Upper lobe of left lung (tissue), 6 donors: Measurements from ENCODE around the gene ZNF181. TPM values are rescaled to one million over a fixed set of nuclear protein-coding genes. Genes with fewer than 3 reads are reported as not detected.

Experiments used
- ATAC-seq, 2 donors: fragments of 200-7000 bp; cut with Tn5 transposase; one replicate each; pipeline ENCODE4 v1.9.1; 2022; ENCODE audit warnings: mild to moderate bottlenecking in 2 of 2, moderate library complexity in 2 of 2; ENCODE audit not compliant: low FRiP score in 2 of 2
- DNase-seq, 2 donors: peaks; one replicate each; pipeline ENCODE4 v3.0.0-alpha.2; 2019 to 2020
- H3K27ac ChIP-seq, 4 donors: fragments of 200-600 bp; sonication (generic); one replicate each; pipeline ENCODE4 v1.5.1; 2016 to 2019
- H3K27me3 ChIP-seq, 4 donors: fragments of 200-600 bp; sonication (generic); one replicate each; pipeline ENCODE4 v1.5.1; 2017 to 2019
- H3K36me3 ChIP-seq, 4 donors: fragments of 200-600 bp; sonication (generic); one replicate each; pipeline ENCODE4 v1.5.1; 2016 to 2019
- H3K4me1 ChIP-seq, 4 donors: fragments of 200-600 bp; sonication (generic); one replicate each; pipeline ENCODE4 v1.5.1; 2018 to 2019
- H3K4me3 ChIP-seq, 4 donors: fragments of 200-600 bp; sonication (generic); one replicate each; pipeline ENCODE4 v1.5.1; 2017 to 2019; ENCODE audit warnings: mild to moderate bottlenecking in 2 of 4, moderate library complexity in 1 of 4
- H3K9me3 ChIP-seq, 4 donors: fragments of 200-600 bp; sonication (generic); one replicate each; pipeline ENCODE4 v1.5.1; 2018 to 2019
- CTCF ChIP-seq, 6 experiments: fragments of 450-650 bp in 4 of 6; fragments of 200-600 bp in 2 of 6; sonication (generic) in 2 of 6; IDR thresholded peaks; one replicate each; pipeline ENCODE4 v1.5.1; 2016 to 2019; ENCODE audit warnings: antibody characterized with exemption in 6 of 6
- EP300 ChIP-seq, 4 donors: sonication (generic); formaldehyde crosslinking; IDR thresholded peaks; one replicate each; pipeline ENCODE4 v1.5.1; 2017; ENCODE audit warnings: antibody characterized with exemption in 4 of 4, control low read depth in 2 of 4
- POLR2A ChIP-seq, 4 donors: fragments of 450-650 bp; IDR thresholded peaks; one replicate each; pipeline ENCODE4 v1.5.1; 2016 to 2017; ENCODE audit warnings: antibody characterized with exemption in 4 of 4, mild to moderate bottlenecking in 2 of 4
- POLR2AphosphoS5 ChIP-seq, 2 donors: sonication (generic); formaldehyde crosslinking; IDR thresholded peaks; one replicate each; pipeline ENCODE4 v1.5.1; 2017; ENCODE audit warnings: antibody characterized with exemption in 2 of 2
- WGBS, 2 donors: methylation state at CpG; one replicate each; pipeline ENCODE4 v1.1.5; 2017 to 2018; 5-methylcytosine and 5-hydroxymethylcytosine counted together
- total RNA-seq, 6 donors: library from RNA; depleted of rRNA in 4 of 6; stranded (reverse); fragments of >200 nt in 4 of 6; gene quantifications; one replicate each; pipeline versions ENCODE4 v1.1.0 to v1.2.1, GENCODE V29; 2016 to 2021
- donor health status: DM: no; HTN: no; CAD: no; lungs with moderate emphysema.
- donor health status: DM: no; HTN: yes; CAD: no; lungs with severe emphysema.

Gene ZNF181
- total RNA-seq, 6 donors from 2014 or later, result 2.3 to 29.3 (median 10.2) TPM

GRCh38 chr19:34734537-34735103 lies 577 bp downstream of the ZNF181 start:
- Histone ChIP-seq H3K9me3 (peaks cover 0 to 29% (median 18%) of the 10 kb centered on the region in 4 donors), H3K27ac (peak overlapping the region; percentile 96 to 100 (median 97)), H3K4me3 (peak overlapping the region; percentile 59 to 81 (median 72)), H3K36me3 (peaks cover 7 to 36% (median 20%) of the 10 kb centered on the region in 4 donors), H3K4me1 (peaks cover 22 to 30% (median 24%) of the 10 kb centered on the region in 4 donors), H3K27me3 (no peaks in the 10 kb centered on the region)
- TF ChIP-seq POLR2A (IDR thresholded peaks at IDR 0.05) (peak in 1 of 4 donors; percentile 11), POLR2AphosphoS5 (IDR thresholded peaks at IDR 0.05) (no peak), EP300 (IDR thresholded peaks at IDR 0.05) (no peak), CTCF (IDR thresholded peaks at IDR 0.05) (no peak)
- WGBS, 2 donors, result 16 to 18% methylated on average over 15 to 16 of the region's 16 CpGs
- DNase-seq (no peak), ATAC-seq (no peak)

GRCh38 chr19:34744896-34745690 lies 11.1 kb downstream of the ZNF181 start:
- Histone ChIP-seq H3K27me3 (no peaks in the 10 kb centered on the region), H3K4me1 (no peaks in the 10 kb centered on the region), H3K36me3 (peaks cover 5 to 18% (median 13%) of the 10 kb centered on the region in 4 donors), H3K4me3 (no peak overlapping the region), H3K27ac (no peak overlapping the region), H3K9me3 (peaks cover 13 to 96% (median 73%) of the 10 kb centered on the region in 4 donors)
- WGBS, 2 donors, result 90 to 93% methylated on average over 3 of the region's 3 CpGs
- no peak for ATAC-seq
- TF ChIP-seq EP300 (IDR thresholded peaks at IDR 0.05) (no peak), POLR2A (IDR thresholded peaks at IDR 0.05) (no peak), POLR2AphosphoS5 (IDR thresholded peaks at IDR 0.05) (no peak), CTCF (IDR thresholded peaks at IDR 0.05) (no peak)
- DNase-seq, result no peak

GRCh38 chr19:34757441-34757840 lies 23.4 kb downstream of the ZNF181 start:
- ATAC-seq, result no peak
- peaks cover 67 to 98% (median 92%) of the 10 kb centered on the region in 4 donors for H3K9me3 ChIP-seq
- peaks cover 0 to 36% (median 19%) of the 10 kb centered on the region in 4 donors for H3K36me3 ChIP-seq

GRCh38 chr19:34759218-34759917 lies 25.3 kb downstream of the ZNF181 start:
- WGBS, 2 donors, result 96% methylated on average over 11 of the region's 11 CpGs
- no peak overlapping the region for H3K4me3 ChIP-seq
- H3K27me3 ChIP-seq, result no peaks in the 10 kb centered on the region
- no peak overlapping the region for H3K27ac ChIP-seq
- no peak for ATAC-seq
- H3K9me3 ChIP-seq, result peaks cover 65 to 98% (median 94%) of the 10 kb centered on the region in 4 donors
- peaks cover 0 to 52% (median 32%) of the 10 kb centered on the region in 4 donors for H3K36me3 ChIP-seq
- no peak for DNase-seq
- TF ChIP-seq POLR2AphosphoS5 (IDR thresholded peaks at IDR 0.05) (no peak), EP300 (IDR thresholded peaks at IDR 0.05) (no peak), POLR2A (IDR thresholded peaks at IDR 0.05) (no peak), CTCF (IDR thresholded peaks at IDR 0.05) (no peak)
- H3K4me1 ChIP-seq, result no peaks in the 10 kb centered on the region

More at GRCh38 chr19:34757441-34757840, 23.4 kb downstream of the ZNF181 start:
- no peak for TF ChIP-seq CTCF (IDR thresholded peaks at IDR 0.05)
- TF ChIP-seq POLR2AphosphoS5 (IDR thresholded peaks at IDR 0.05), result no peak
- no peak for TF ChIP-seq POLR2A (IDR thresholded peaks at IDR 0.05)
- no peak overlapping the region for H3K4me3 ChIP-seq
- H3K27ac ChIP-seq, result no peak overlapping the region
- DNase-seq, result no peak
- H3K4me1 ChIP-seq, result no peaks in the 10 kb centered on the region
- WGBS, 2 donors, result 91 to 97% methylated on average over 4 of the region's 4 CpGs
- no peaks in the 10 kb centered on the region for H3K27me3 ChIP-seq
